Measurements from ENCODE around the gene HYOU1.
"Not testable (repeated sequence)": the region's sequence is repeated elsewhere in the genome, so short reads cannot be mapped to it uniquely, and the experiment has no call there.

HYOU1 gene

DNA sequence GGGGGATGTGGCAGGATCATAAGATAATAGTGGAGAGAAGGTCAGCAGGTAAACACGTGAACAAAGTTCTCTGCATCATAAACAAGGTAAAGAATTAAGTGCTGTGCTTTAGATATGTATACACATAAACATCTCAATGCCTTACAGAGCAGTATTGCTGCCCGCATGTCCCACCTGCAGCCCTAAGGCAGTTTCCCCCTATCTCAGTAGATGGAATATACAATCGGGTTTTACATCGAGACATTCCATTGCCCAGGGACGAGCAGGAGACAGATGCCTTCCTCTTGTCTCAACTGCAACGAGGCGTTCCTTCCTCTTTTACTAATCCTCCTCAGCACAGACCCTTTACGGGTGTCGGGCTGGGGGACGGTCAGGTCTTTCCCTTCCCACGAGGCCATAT lies 17.5 kb downstream of the HYOU1 start:
- DNase-seq = not testable (repeated sequence)

DNA sequence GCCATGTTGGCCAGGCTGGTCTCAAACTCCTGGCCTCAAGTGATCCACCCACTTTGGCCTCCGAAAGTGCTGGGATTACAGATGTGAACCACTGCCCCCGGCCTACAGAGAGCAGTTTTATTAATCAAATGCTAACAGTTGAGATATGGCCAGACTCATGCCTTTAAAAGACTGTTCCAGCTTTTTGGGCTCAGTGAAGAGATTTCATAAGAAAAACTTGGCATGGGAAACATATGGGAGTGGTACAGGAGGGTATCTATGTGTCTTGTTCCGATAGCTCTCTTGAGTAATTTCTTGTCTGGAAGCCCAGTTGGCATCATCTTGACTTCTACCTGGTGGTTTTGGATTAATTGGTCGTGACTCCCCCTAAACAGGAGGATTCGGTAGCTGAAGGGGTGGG lies 18.1 kb downstream of the HYOU1 start:
- DNase-seq = no peak

DNA sequence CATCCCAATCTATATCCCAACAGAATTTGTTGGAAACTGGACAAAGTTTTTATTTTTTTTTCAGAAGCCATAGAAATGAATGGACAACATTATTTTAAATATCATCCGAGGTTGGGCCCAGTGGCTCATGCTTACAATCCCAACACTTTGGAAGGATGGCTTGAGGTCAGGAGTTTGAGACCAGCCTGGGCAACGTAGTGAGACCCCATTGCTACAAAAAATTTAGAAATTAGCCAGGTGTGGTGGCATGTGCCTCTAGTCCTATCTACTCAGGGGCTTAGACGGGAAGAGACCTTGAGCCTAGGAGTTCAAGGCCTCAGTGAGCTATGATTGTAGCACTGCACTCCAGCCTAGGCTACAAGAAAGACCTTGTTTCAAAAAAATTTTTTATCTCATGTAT lies 22.2 kb downstream of the HYOU1 start:
- no peak for DNase-seq

DNA sequence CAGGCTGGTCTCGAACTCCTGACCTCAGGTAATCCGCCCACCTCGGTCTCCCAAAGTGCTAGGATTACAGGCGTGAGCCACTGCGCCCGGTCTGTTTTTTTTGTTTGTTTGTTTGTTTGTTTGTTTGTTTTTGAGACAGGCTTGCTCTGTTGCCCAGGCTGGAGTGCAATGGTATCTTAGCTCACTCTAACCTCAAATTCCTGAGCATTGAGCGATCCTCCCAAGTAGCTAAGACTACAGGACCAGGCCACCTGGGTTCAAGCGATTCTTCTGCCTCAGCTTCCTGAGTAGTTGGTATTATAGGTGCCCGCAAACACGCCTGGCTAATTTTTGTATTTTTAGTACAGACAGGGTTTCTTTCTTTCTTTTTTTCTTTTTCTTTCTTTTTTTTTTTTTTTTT lies 23.6 kb downstream of the HYOU1 start:
- DNase-seq = not testable (repeated sequence)

DNA sequence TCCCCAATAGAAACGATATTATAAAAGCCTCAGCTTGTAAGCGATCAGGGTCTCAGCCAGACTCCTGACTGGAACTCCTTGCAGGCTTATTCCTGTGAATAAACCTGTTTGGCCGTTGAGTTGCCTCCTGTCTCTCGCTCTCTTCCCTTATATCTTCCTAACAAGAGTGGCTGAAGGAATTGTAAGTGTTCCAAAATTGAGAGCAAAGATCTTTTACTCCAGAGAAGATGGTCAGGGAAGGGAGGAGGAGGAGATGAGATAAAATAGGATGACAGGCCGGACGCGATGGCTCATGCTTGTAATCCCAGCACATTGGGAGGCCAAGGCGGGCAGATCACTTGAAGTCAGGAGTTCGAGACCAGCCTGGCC lies 25.1 kb downstream of the HYOU1 start:
- DNase-seq = no peak

DNA sequence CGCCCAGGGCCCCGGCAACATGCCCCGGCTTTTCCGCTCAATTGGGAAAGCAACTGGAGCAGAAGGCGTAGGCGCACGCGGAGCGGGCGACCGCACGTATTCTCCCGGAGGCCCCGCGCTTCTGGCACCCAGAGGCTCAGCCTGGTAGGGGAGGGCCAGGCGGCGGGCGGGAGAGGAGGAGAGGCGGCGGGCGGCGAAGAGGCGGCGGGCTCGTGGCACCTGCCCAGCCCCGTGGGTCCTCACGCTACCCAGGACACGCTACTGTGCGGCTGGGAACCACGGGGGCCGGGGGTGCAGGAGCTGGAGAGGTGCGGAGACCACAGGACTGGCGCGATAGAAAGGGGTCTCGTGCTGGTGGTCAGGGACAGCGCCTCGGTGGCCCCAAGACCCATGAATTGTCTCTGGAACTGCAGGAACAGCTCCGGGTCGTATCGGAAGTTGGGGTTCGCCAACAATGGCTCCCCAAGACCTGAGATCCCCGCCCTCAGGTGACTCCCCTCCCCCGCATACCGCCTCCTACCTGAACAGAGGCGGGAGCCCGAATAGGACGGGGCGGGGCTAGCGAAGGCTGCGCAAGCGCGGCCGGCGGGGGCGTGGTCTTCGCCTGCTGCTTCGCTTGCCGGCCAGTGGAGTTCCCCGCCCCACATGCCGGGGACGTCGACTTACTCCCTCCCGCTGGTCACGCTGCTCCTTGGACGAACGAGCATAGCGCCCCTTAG lies 26.5 kb downstream of the HYOU1 start, which contains the start of gene SLC37A4:
Gene SLC37A4, minus strand, starts transcription at position 549 of the 719 bp plus-strand sequence.
- DNase-seq = peak; percentile 96

DNA sequence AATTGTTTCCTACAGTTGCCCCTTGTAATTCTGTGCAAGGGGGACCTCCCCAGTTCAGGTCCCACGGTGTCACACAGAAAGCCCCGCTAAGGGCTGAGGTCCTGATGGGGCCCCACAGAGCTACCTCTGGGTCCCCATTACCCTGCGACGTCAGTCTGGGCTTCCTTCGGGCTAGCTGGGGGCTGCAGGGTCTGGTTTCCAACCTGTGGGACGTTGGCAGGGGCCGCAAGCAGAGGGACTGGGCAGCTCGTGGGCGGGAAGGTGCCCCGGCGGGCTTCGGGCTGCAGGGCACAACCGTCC lies 27.0 kb downstream of the HYOU1 start:
- no peak for DNase-seq

DNA sequence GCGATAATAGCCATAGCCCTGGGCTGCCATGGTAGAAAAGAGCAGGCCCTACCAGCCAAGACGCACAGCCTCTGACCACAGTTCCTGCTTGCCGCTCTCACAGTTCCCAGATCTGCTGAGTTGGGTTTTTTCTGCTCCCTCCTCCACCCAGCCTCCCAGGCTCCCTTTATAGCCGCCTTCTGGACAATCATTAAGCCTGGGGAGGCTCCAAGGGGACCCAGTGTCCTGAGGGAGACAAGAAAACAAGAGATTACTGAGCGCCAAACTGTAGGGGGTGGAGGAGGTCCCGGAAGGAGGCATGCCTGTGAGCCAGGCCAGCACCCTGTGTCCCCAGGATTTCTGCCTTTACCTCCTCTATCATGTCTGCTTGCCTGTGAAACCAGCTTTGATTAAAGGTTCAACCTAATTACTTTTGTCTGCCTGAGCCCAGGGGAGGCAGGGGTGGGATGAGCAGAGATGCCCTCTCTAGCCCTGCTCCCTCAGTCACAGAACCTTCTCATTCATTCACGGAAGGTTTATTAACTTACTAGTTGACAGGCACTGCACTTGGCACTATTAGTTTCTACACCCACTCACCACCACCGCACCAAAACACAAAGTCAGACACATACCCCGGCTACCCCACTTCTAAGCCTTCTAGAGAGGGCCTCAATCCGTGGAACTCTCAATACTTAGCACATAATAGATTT lies 27.5 kb downstream of the HYOU1 start:
- no peak for DNase-seq

DNA sequence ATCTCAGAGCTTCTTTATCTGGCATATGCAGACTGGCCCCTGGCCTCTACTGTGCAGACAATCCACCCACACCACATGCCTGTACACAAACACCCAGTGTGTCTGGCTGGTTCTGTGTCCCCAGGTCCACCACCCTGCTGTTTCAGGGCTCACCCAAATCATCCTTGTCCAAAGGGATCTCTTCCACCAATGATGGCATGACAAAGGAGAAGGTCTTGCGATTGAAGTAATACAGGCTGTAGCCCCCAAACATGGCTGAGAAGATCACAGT lies 28.0 kb downstream of the HYOU1 start:
- no peak for DNase-seq

DNA sequence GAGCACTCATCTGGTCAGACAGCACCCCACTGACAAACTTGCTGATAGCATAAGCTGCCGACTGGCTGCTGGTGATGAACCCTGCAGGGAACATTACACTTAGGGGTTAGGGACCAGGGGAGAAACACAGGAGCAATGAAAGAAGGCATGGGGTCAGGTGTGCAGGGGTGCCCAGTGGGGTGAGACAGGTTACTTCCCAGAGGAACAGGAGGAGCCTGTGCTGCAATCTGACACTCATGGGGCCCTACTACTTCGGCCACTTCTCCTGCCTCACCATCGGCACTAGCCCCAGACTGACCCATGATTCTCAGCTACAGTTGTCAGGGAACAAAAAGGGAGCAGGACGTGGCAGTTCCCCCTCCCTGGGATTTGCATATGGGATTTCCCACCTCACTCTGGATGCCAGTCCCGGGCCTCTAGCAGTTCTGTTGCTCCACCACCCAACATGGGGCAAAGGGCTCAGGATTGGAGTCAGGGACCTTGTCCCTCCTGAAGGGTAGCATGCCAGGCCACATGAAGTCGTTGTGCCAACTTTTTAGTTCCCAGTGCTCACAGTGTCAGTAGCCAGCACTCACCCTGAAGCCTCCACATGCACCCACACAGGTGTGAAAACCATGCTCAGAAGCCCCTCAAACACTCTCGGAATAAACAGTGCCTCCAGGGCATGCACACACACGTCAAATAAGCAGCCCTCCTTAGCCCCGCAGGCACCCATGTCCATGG lies 28.5 kb downstream of the HYOU1 start:
- no peak for DNase-seq

DNA sequence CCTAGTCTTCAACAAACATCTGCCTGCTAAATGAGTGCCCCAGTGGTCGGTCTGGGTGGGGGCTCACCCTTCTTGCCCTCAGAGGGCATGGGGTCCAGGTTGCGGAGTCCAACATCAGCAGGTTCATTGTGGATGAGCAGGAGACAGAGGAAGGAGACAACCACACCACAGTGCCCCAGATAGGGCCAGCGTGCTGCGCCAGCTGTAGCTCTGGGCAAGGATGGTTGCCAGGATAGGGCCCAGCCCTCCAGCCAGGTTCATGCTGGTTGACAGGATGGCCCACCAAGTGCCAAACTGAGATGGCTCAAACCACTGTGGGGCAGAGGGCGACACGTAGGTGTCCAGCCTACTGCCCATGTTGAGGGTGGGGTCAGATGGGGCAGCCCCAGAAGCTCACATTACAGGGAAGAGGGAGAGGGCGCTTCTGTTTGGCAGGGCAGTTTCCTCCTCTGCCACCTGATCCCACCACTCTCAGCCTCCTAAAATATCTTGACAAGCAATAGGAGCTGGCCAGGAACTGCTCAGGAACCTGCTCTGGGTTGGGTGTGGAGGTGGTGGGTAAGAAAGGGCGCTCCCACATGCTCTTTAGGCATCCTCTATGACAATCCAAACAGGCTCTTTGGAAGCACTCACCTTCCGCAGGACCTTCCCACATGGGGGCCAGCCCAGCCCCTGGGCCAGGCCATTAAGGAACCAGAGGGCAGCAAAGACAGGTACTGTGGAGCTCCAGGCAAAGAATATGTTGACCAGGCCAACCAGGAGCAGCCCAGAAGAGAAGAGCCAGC lies 29.3 kb downstream of the HYOU1 start:
- no peak for DNase-seq

DNA sequence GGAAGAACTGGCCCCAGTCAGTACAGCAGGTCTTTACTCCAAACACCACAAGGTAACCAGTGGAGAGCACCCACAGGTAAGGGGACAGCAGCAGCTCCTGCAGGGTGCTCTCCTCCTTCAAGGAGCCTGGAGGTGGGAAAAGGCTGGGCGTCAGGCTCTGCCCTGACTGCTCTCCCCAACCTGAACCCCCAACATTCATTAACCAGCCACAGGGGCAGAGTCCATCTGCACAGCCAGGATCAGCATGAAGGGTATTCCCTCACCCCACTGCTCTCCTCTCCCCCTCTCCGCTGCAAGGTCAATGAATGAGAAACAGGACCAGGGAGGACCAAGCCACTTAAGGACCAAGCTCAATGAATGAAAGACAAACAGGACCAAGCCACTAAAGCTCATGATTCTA lies 30.0 kb downstream of the HYOU1 start:
- no peak for DNase-seq

DNA sequence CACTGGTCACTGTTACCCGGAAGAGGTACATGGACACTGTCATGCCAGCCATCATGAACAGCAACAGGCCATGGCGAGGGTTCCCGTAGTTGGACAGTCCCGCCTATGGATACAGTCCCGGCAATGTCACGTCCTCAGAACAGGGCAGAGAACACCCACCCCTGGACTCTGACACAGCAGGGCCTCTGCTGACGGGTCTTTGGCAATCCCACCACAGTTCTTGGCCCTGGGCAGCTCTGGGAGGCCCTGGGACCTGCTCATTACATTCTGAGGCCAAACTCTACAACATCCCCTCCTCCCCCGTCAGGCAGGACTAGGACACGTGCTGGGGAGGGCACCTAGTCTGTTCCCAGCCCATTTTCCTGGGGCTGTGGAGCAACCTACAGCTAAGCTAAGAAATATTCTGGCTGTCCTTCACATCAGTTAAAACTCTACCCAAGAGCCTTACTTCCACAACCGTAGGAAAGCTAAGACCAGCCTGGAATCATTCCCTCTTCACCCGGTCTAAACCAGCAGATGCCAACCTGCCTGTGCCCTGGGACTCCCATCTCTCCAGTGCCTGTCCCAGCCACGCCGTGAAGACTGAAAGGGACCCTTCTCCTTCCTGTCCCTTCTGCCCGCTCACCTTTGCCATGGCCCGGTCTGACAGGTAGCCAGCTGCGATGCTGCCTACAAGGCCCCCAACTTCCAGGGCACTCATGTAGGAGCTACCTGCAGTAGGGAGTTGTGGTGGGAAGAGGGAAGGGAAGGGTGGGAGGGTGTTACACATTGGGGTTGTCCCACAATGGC lies 30.8 kb downstream of the HYOU1 start:
- DNase-seq = no peak

DNA sequence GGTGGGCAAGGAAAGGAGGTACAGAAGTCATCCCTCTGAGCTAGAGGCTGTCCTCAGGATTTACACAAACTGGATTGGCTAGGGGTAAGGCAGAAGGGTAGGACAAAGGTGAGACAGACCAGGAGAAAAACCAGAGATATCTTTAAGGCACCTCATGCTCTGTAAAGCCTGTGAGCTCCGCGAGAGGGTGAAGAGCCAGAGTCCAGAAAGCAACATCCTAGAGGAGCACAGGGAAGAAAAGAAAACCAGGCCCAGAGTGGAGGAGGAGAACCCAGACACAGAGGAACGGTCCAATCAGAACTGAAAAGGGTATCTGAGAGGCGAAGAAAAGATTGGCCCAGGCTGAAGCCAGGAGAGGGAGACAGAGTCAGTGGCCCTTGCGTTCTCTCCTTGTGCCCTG lies 31.5 kb downstream of the HYOU1 start:
- no peak for DNase-seq

DNA sequence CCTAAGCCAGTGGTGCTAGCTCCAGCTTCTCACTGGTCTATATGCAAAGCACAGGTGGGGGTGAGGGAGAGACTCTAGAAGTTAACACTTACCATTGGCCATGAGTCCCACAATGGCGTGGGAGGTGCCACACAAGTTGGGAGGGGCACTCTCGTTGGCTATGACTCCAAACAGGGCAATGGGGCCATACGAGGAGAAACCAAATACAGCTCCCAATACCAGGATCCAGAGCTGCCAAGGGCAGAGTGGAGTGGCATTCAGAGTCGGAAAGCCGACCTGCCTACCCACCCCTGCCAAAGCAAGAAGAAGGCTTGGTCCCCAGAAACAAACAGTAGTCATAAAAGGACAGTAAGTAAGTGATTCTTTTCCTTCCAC lies 31.9 kb downstream of the HYOU1 start:
- DNase-seq = no peak

DNA sequence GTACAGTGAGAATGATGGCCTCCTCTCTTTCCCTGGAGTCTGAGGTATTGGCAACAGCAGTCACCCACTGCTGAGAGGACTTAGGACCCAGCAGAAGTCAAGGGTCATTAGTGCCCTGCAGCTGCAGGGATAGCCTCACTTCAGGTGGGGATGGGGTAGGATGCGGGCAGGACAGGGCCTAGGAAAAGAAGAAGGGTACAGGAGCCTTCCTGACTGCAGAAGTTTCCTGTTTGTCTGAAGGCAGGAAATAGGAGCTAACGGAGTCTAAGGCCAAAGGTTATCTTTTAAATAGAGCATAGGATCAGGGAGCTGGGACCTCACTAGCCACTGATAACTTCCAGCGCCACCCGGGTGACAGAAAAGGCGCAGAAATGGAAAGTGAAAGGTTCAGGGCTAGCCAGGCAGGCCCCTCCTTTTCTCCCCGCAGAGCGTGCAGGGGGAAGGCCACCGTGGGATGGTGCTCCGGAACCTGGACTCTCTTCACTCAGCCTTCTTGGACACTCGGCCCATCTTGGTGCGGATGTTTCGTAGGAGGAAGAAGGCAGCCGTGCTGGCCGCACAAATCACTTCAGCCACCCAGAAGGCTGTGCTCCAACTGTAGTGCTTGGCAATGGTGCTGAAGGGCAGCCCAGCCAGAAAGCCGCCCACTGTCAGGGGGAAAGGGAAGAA lies 32.4 kb downstream of the HYOU1 start:
- DNase-seq = no peak

DNA sequence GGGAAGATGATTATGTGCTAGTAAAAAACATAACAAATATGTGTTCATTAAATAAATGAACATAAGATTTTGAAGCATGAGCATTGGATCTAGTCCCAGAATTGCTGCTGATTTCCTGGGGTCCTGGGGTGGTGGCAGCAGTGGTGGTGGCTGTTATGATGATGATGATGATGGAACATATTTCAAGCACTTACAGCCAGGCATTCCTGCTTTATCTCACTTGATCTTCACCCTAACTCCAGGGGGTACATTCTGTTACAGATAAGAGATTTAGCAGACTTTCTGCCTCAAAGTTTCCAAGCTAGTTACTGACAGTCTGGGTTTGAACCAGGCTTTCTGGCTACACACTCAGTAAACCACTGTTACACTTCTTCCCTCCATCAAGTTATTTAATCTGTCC lies 33.3 kb downstream of the HYOU1 start:
- no peak for DNase-seq

DNA sequence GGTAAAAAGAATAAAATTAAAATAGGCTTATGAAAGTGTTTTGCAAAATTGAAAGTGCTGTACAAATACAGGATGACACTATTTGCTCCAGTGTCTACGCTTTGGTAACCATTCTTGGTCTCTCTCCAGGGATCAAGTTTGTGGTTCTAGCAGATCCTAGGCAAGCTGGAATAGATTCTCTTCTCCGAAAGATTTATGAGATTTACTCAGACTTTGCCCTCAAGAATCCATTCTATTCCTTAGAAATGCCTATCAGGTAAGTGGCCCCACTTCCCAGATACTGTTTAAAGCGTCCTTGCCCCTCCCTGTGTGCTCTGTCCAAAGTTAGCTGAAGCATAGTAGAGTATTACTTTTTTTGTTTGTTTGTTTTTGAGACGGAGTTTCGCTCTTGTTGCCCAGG lies 35.4 kb downstream of the HYOU1 start:
- DNase-seq = no peak

DNA sequence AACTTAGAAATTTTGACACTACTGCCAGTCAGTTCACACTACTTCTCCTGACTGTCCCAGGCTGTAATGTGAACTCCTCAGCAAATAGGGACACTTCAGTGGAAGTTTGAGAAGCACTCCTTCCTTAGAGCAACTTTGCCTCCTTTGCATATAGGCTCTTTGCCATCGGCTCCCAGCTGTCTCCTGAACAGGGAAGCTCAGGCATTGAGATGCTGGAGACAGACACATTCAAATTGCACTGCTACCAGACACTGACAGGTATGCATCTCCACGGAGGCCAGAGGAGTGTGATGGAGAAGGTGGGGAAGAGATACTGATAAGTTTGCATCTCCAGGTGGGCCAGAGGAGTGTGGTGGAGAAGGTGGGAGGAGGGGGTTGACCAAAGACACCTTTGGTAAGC lies 37.0 kb downstream of the HYOU1 start:
- no peak for DNase-seq

DNA sequence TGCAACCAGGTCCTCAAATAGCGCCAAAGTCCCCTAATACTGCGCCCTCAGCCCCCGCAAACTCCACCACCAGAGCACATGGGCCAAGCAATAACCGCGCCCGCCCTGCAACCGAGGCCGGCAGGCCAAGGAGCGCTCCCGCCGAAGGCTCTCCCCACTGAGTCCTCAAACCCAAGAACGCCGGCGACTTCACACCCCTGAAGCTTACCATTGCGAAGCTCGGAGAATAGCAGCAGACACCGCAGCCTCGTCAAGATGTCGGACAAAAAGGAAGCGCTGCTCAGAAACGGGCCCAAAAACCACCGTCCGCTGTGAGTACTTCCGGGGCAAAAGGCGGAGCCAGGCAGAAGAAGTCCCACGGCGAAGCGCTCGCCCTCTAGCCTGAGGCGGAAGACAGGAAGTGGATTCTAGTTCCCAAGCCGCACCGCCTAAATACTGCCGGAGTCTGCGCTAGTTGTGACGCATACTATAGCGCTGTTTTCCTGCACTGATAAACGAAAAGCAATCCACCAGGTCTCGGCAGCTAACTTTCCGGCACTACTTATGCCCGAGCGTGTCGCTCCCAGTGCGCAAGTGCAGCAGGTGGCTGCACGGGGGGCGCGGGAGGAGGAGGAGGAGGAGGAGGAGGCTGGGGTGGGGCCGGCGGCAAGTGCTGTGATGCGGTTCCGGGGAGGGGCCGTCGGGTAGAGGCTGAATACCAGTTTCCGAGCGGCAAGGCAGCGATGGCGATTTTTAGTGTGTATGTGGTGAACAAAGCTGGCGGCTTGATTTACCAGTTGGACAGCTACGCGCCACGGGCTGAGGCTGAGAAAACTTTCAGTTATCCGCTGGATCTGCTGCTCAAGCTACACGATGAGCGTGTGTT lies 38.7 kb downstream of the HYOU1 start, which contains the start of the genes RPS25 and TRAPPC4:
Gene RPS25, minus strand, starts transcription at position 270 of the 865 bp plus-strand sequence. Its CDS starts 59 bp downstream, at position 211.
Gene TRAPPC4, plus strand, starts transcription at position 693 of the 865 bp plus-strand sequence. Its CDS starts 30 bp downstream, at position 723.
- peak; percentile 98 for DNase-seq

DNA sequence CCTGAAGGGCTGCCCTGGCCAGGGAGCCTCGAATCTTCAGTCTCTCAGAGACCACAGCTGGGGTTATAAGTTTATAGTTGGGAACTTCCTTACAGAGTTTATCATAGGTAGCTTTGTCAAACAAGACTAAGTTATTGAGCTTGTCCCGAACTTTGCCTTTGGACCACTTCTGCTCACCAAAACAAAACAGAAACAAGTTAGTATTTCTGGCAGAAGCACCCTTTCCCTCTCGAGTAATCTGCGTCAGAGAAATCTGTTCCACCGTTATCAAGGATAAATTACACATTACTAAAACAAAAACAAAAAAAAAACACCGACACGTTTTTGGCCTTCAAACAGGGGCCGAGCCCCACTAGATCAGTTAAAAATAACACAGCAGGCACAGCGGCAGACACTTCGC lies 39.6 kb downstream of the HYOU1 start:
- DNase-seq = not testable (repeated sequence)
